ENCODE measurements around the gene MIGA2. TPM values are rescaled to one million over a fixed set of nuclear protein-coding genes. Genes with fewer than 3 reads are reported as not detected.

The MIGA2 gene
- total and polyA plus RNA-seq, 8 donors, result 7.5 to 30.9 (median 9.8) TPM

DNA sequence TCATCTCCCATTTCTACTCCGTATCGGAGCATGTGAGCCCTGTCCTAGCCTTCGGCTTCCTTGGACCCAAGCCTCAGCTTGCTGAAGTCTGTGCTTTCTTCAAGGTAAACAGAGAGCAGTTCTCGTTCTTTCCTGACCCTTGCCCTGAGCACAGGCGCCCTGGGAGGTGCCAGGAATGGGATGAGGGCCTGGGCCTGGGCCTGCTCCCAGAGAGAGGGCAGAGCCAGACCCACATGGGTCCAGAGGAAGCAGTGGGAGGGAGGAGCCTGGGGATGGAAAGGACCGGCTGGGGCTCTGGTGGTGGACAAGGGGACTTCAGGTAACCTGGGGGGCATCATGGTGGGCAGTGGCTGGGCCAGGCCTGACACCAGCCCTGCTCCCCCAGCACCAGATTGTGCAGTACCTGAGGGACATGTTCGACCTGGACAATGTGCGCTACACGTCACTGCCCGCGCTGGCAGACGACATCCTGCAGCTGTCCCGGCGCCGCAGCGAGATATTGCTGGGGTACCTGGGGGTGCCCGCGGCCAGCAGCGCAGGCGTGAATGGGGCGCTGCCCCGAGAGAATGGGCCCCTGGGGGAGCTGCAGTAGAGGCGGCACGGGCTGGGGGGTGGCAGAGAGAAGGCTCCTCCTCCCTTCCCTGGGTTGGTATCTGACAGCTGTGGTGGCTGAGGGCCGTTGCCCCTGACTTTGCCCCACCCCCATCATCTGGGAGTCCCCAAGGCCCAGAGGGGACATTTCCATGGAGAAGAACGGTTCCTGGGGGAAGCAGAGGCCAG lies 33.6 kb downstream of the MIGA2 start:
- H3K4me3 ChIP-seq, result no peak overlapping the region
- TF ChIP-seq, protein P1, sequence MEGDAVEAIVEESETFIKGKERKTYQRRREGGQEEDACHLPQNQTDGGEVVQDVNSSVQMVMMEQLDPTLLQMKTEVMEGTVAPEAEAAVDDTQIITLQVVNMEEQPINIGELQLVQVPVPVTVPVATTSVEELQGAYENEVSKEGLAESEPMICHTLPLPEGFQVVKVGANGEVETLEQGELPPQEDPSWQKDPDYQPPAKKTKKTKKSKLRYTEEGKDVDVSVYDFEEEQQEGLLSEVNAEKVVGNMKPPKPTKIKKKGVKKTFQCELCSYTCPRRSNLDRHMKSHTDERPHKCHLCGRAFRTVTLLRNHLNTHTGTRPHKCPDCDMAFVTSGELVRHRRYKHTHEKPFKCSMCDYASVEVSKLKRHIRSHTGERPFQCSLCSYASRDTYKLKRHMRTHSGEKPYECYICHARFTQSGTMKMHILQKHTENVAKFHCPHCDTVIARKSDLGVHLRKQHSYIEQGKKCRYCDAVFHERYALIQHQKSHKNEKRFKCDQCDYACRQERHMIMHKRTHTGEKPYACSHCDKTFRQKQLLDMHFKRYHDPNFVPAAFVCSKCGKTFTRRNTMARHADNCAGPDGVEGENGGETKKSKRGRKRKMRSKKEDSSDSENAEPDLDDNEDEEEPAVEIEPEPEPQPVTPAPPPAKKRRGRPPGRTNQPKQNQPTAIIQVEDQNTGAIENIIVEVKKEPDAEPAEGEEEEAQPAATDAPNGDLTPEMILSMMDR (IDR thresholded peaks at IDR 0.05), result no peak
- no peaks in the 10 kb centered on the region for H3K36me3 ChIP-seq
- WGBS, 2 donors, result 88 to 90% methylated on average over 25 to 26 of the region's 26 CpGs
- no peak overlapping the region for H3K27ac ChIP-seq
- no peaks in the 10 kb centered on the region for H3K4me1 ChIP-seq
- H3K9me3 ChIP-seq, result no peaks in the 10 kb centered on the region
- intact Hi-C loops (cut with DNase I), result no loop called here
- ATAC-seq (peak; percentile 14 to 20 (median 18)), FAIRE-seq (no peak), DNase-seq (peak in 2 of 6 donors; percentile 14 to 64)
- H3K27me3 ChIP-seq, result no peaks in the 10 kb centered on the region

DNA sequence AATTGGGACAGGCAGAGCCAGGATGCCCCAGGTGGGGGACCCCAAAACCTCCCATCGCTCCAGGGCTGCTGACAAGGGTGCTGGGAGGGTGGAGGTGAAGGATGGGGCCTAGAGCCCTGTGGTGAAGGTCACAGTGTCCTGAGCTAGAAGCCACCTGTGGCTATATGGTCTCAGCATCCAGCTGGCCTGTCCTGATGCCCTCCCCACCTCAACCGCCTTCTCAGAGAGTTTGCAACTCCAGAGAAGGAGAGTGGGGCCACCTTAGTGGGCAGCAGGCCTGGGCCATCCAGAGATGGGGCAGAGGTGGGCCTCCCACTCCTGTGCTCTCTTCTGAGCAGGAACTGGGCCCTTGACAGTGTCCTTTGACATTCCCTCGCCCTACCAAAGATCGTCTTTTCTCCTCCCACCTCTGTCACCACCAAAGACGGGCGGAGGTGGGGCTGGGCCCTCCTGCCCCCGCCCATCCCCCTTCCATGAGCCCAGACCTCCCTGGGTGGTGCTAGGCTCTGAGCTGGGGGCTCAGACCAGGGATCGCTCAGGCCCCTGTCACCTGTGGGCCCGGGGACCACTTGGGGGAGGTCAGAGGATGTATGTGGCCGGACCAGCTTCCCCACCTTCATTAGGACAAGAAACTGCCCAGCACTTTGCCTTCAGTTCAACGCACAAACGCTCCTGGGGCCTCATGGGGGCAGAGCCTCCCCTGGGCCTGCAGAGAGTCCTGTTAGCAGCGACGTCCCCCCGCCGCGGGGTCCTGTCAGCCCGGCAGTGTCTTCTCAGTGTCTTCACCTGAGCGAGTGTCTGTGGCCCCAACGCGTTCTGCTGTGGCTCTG lies 34.5 kb downstream of the MIGA2 start:
- Histone ChIP-seq H3K9me3 (no peaks in the 10 kb centered on the region), H3K4me3 (no peak overlapping the region), H3K4me1 (no peaks in the 10 kb centered on the region), H3K36me3 (no peaks in the 10 kb centered on the region), H3K27ac (no peak overlapping the region), H3K27me3 (no peaks in the 10 kb centered on the region)
- intact Hi-C loops (cut with DNase I), result no loop called here
- TF ChIP-seq, protein P1 (IDR thresholded peaks at IDR 0.05), result no peak
- ATAC-seq (no peak), DNase-seq (peak in 1 of 6 donors; percentile 61), FAIRE-seq (no peak)
- 86 to 87% methylated on average over 21 of the region's 21 CpGs for WGBS, 2 donors

DNA sequence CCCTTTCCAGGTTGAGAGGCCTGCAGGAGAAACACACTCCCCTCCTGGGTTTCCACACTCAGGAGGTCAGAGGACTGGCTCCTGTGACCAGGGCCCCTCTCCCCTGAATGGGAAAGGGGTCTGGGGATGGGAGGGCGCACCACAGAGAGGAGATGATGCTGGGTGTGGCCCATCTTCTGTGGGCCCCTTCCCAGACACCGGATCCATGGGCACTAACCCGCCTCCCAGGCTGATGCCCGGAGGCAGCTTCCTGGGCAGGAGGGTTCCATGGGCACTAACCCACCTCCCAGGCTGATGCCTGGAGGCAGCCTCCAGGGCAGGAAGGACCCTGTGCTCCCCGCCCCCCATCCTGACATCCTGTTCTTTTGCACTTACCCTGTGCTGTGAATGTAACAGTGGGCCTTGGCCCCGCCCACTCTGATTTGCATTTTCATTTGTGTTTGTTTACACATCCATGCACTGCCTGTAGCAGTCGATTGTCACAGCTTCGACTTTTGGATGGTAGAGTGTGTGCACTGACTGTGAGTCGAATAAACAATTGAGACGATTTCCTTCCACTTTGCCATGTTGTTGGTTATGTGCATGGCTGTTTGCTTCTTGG lies 35.2 kb downstream of the MIGA2 start:
- Histone ChIP-seq H3K4me3 (no peak overlapping the region), H3K4me1 (no peaks in the 10 kb centered on the region), H3K27ac (no peak overlapping the region), H3K36me3 (no peaks in the 10 kb centered on the region), H3K27me3 (no peaks in the 10 kb centered on the region), H3K9me3 (no peaks in the 10 kb centered on the region)
- FAIRE-seq (no peak), ATAC-seq (no peak), DNase-seq (no peak)
- 71 to 74% methylated on average over 9 to 10 of the region's 10 CpGs for WGBS, 2 donors
- intact Hi-C loops (cut with DNase I), result no loop called here
- TF ChIP-seq, protein P1 (IDR thresholded peaks at IDR 0.05), result no peak

DNA sequence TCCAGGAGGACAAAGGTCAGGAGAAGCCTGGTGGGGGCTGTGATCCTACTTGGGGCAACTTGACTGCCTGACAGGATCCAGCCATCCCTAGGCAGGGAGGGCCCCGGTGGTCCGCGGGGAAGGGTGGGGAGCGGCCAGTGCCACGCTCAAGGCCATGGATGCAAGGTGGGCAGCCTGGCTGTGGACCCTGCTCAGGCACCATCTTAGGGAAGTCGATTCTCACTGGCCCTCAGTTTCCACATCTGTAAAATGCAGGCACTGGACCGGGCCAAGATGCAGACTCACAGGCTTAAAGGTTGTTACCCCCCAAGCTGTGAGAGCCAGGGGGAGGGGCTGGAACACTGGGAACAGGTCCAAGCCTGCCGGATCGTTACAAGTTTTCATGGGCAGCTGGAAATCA lies 35.7 kb downstream of the MIGA2 start:
- intact Hi-C loops (cut with DNase I), result no loop called here
- DNase-seq, result peak in 1 of 6 donors; percentile 62
- 58 to 60% methylated on average over 9 of the region's 9 CpGs for WGBS, 2 donors
- no peaks in the 10 kb centered on the region for H3K4me1 ChIP-seq
- no peak for ATAC-seq
- FAIRE-seq, result no peak
- H3K27ac ChIP-seq, result no peak overlapping the region
- no peaks in the 10 kb centered on the region for H3K27me3 ChIP-seq
- no peak overlapping the region for H3K4me3 ChIP-seq
- TF ChIP-seq, protein P1 (IDR thresholded peaks at IDR 0.05), result no peak
- no peaks in the 10 kb centered on the region for H3K9me3 ChIP-seq
- H3K36me3 ChIP-seq, result no peaks in the 10 kb centered on the region

All from pancreas (tissue), 10 donors.